ENCODE data around the gene FHIT. TPM values are rescaled to one million over a fixed set of nuclear protein-coding genes. Genes with fewer than 3 reads are reported as not detected.

FHIT gene
- total RNA-seq, 4 donors from 2014 or later, result 4.6 to 6.1 (median 5.7) TPM

GRCh38 chr3:60250810-60251209 lies 1000.4 kb downstream of the FHIT start:
- Histone ChIP-seq H3K9me3 (no peaks in the 10 kb centered on the region), H3K36me3 (no peaks in the 10 kb centered on the region), H3K4me3 (no peak overlapping the region), H3K4me1 (no peaks in the 10 kb centered on the region), H3K27me3 (no peaks in the 10 kb centered on the region), H3K27ac (replicated peaks in 1 of 4) (no peak overlapping the region)
- DNase-seq (ENCODE audit: extremely low spot score), result no peak
- intact Hi-C loops (cut with DNase I), result no loop called here
- TF ChIP-seq CTCF (IDR thresholded peaks at IDR 0.05), result no peak
- TF ChIP-seq POLR2A (IDR thresholded peaks at IDR 0.05; ENCODE audit: low read depth), result no peak
- TF ChIP-seq POLR2AphosphoS5 (IDR thresholded peaks at IDR 0.05), result no peak
- no peak for TF ChIP-seq EP300 (IDR thresholded peaks at IDR 0.05)
- 52% methylated on average over 3 of the region's 3 CpGs for WGBS

- H3K4me3 ChIP-seq, result no peak overlapping the region
- no peaks in the 10 kb centered on the region for H3K27me3 ChIP-seq
- TF ChIP-seq POLR2AphosphoS5 (IDR thresholded peaks at IDR 0.05), result no peak
- no peak for TF ChIP-seq CTCF (IDR thresholded peaks at IDR 0.05)
- TF ChIP-seq POLR2A (IDR thresholded peaks at IDR 0.05; ENCODE audit: low read depth), result no peak
- TF ChIP-seq EP300 (IDR thresholded peaks at IDR 0.05), result no peak
- no peaks in the 10 kb centered on the region for H3K4me1 ChIP-seq
- 73% methylated on average over 2 of the region's 2 CpGs for WGBS
- no peak for DNase-seq (ENCODE audit: extremely low spot score)
- no peaks in the 10 kb centered on the region for H3K9me3 ChIP-seq
- intact Hi-C loops (cut with DNase I), result no loop called here
- no peak overlapping the region for H3K27ac ChIP-seq (replicated peaks in 1 of 4)
- no peaks in the 10 kb centered on the region for H3K36me3 ChIP-seq
Measured at GRCh38 chr3:60250206-60250605, 1001.0 kb downstream of the FHIT start.

GRCh38 chr3:60246361-60246760 lies 1004.9 kb downstream of the FHIT start:
- no peaks in the 10 kb centered on the region for H3K27me3 ChIP-seq
- DNase-seq (ENCODE audit: extremely low spot score), result no peak
- no peaks in the 10 kb centered on the region for H3K9me3 ChIP-seq
- 90% methylated on average over 4 of the region's 4 CpGs for WGBS
- H3K36me3 ChIP-seq, result no peaks in the 10 kb centered on the region
- H3K4me3 ChIP-seq, result no peak overlapping the region
- TF ChIP-seq POLR2A (IDR thresholded peaks at IDR 0.05; ENCODE audit: low read depth), result no peak
- TF ChIP-seq CTCF (IDR thresholded peaks at IDR 0.05), result no peak
- no peak for TF ChIP-seq EP300 (IDR thresholded peaks at IDR 0.05)
- intact Hi-C loops (cut with DNase I), result no loop called here
- no peaks in the 10 kb centered on the region for H3K4me1 ChIP-seq
- H3K27ac ChIP-seq (replicated peaks in 1 of 4), result no peak overlapping the region

GRCh38 chr3:60243456-60243855 lies 1007.8 kb downstream of the FHIT start:
- no peaks in the 10 kb centered on the region for H3K9me3 ChIP-seq
- no peaks in the 10 kb centered on the region for H3K4me1 ChIP-seq
- intact Hi-C loops (cut with DNase I), result no loop called here
- no peaks in the 10 kb centered on the region for H3K36me3 ChIP-seq
- H3K27ac ChIP-seq (replicated peaks in 1 of 4), result no peak overlapping the region
- DNase-seq (ENCODE audit: extremely low spot score), result no peak
- TF ChIP-seq POLR2AphosphoS5 (IDR thresholded peaks at IDR 0.05), result no peak
- no peak for TF ChIP-seq POLR2A (IDR thresholded peaks at IDR 0.05; ENCODE audit: low read depth)
- TF ChIP-seq CTCF (IDR thresholded peaks at IDR 0.05), result no peak
- no peak for TF ChIP-seq EP300 (IDR thresholded peaks at IDR 0.05)
- 61% methylated on average over 5 of the region's 5 CpGs for WGBS
- H3K4me3 ChIP-seq, result no peak overlapping the region
- H3K27me3 ChIP-seq, result no peaks in the 10 kb centered on the region

- TF ChIP-seq CTCF (IDR thresholded peaks at IDR 0.05) (no peak), POLR2AphosphoS5 (IDR thresholded peaks at IDR 0.05) (no peak)
- H3K27me3 ChIP-seq, result no peaks in the 10 kb centered on the region
- no peak overlapping the region for H3K4me3 ChIP-seq
- intact Hi-C loops (cut with DNase I), result no loop called here
- H3K27ac ChIP-seq (replicated peaks in 1 of 4), result no peak overlapping the region
- WGBS, result 62% methylated on average over 3 of the region's 3 CpGs
- H3K9me3 ChIP-seq, result no peaks in the 10 kb centered on the region
- no peak for DNase-seq (ENCODE audit: extremely low spot score)
- H3K36me3 ChIP-seq, result no peaks in the 10 kb centered on the region
- no peaks in the 10 kb centered on the region for H3K4me1 ChIP-seq
Measured at GRCh38 chr3:60240492-60240891, 1010.8 kb downstream of the FHIT start.

Data from esophagus muscularis mucosa (tissue), 4 donors.